HG02759 (cell line): Measurements from ENCODE around the gene BCAS3.
"Not testable (repeated sequence)": the region's sequence is repeated elsewhere in the genome, so short reads cannot be mapped to it uniquely, and the experiment has no call there.

Experiments
- ATAC-seq: cut with Tn5 transposase; IDR thresholded peaks from one replicate; pipeline ENCODE4 v1.9.1; 2021; ENCODE audit warnings: mild to moderate bottlenecking, moderate library complexity; ENCODE audit not compliant: unreplicated experiment

BCAS3 gene

GRCh38 chr17:60744355-60744966, 66.8 kb downstream of the BCAS3 start:
- no peak for ATAC-seq

GRCh38 chr17:60745544-60745943, 67.9 kb downstream of the BCAS3 start:
- no peak for ATAC-seq

- no peak for ATAC-seq
Observed at GRCh38 chr17:60747069-60747808, 69.6 kb downstream of the BCAS3 start.

- no peak for ATAC-seq
Observed at GRCh38 chr17:60748204-60748603, 70.6 kb downstream of the BCAS3 start.

GRCh38 chr17:60749050-60749449, 71.4 kb downstream of the BCAS3 start:
- ATAC-seq, result no peak

- ATAC-seq, result no peak
Observed at GRCh38 chr17:60749708-60750107, 72.1 kb downstream of the BCAS3 start.

- ATAC-seq, result no peak
Observed at GRCh38 chr17:60750640-60751039, 73.0 kb downstream of the BCAS3 start.

- ATAC-seq, result no peak
Observed at GRCh38 chr17:60751884-60752283, 74.2 kb downstream of the BCAS3 start.

- no peak for ATAC-seq
Observed at GRCh38 chr17:60752873-60753577, 75.4 kb downstream of the BCAS3 start.

GRCh38 chr17:60754057-60754604, 76.5 kb downstream of the BCAS3 start:
- ATAC-seq, result no peak

- not testable (repeated sequence) for ATAC-seq
Observed at GRCh38 chr17:60756798-60757197, 79.1 kb downstream of the BCAS3 start.

GRCh38 chr17:60757437-60757836, 79.8 kb downstream of the BCAS3 start:
- ATAC-seq, result no peak

GRCh38 chr17:60759756-60760155, 82.1 kb downstream of the BCAS3 start:
- ATAC-seq, result no peak

- not testable (repeated sequence) for ATAC-seq
Observed at GRCh38 chr17:60761301-60761700, 83.7 kb downstream of the BCAS3 start.

- ATAC-seq, result no peak
Observed at GRCh38 chr17:60766778-60767190, 89.1 kb downstream of the BCAS3 start.

- no peak for ATAC-seq
Observed at GRCh38 chr17:60767744-60768308, 90.2 kb downstream of the BCAS3 start.

GRCh38 chr17:60769327-60769726, 91.7 kb downstream of the BCAS3 start:
- no peak for ATAC-seq

GRCh38 chr17:60770946-60771422, 93.3 kb downstream of the BCAS3 start:
- ATAC-seq, result no peak

- not testable (repeated sequence) for ATAC-seq
Observed at GRCh38 chr17:60771621-60772020, 94.0 kb downstream of the BCAS3 start.

- no peak for ATAC-seq
Observed at GRCh38 chr17:60773552-60773951, 95.9 kb downstream of the BCAS3 start.

GRCh38 chr17:60781880-60782412, 104.3 kb downstream of the BCAS3 start:
- no peak for ATAC-seq
